GM10266 (cell line): ENCODE results near the gene FCHSD1.

Experiments used
- DNase-seq: peaks from one replicate; pipeline ENCODE4 v3.0.0; 2012; ENCODE audit errors: extremely low spot score
- CTCF ChIP-seq: IDR thresholded peaks from 2 replicates; pipeline ENCODE4 v1.5.1; 2012; ENCODE audit warnings: mild to moderate bottlenecking, low read depth; ENCODE audit not compliant: control insufficient read depth, insufficient read depth; ENCODE audit errors: missing control alignments

FCHSD1 gene

GRCh38 chr5:141691867-141692532, 40.8 kb upstream of the FCHSD1 start:
- peak; percentile 95 for TF ChIP-seq CTCF
- peak; percentile 84 for DNase-seq

GRCh38 chr5:141691286-141691866, 40.2 kb upstream of the FCHSD1 start:
- TF ChIP-seq CTCF: no peak
- no peak for DNase-seq

GRCh38 chr5:141686648-141687416, 35.6 kb upstream of the FCHSD1 start:
- DNase-seq: no peak
- no peak for TF ChIP-seq CTCF

- TF ChIP-seq CTCF: no peak
- DNase-seq: no peak
These were observed 34.4 kb upstream of the FCHSD1 start for GRCh38 chr5:141685591-141685990.

GRCh38 chr5:141683596-141684141, 32.5 kb upstream of the FCHSD1 start:
- TF ChIP-seq CTCF: no peak
- DNase-seq: no peak

- DNase-seq: no peak
- TF ChIP-seq CTCF: no peak
These were observed 30.8 kb upstream of the FCHSD1 start, which contains the start of gene ARAP3 for GRCh38 chr5:141681695-141682641. TSS of gene ARAP3 (minus strand) at chr5:141682230. CDS start at chr5:141680486, 1,744 bp downstream.
